ENCODE results near the gene MYO7B. TPM values are rescaled to one million over a fixed set of nuclear protein-coding genes. Genes with fewer than 3 reads are reported as not detected.
A peak's percentile ranks its signal among the peaks of the same experiment; 100 is the strongest.

Gene MYO7B
- total RNA-seq, 2 experiments from 2014 or later, result 0.26 TPM; not detected in 1

GRCh38 chr2:127674241-127675209 lies 139.0 kb downstream of the MYO7B start:
- CTCF ChIA-PET, result no interaction called here
- no peaks in the 10 kb centered on the region for H3K36me3 Mint-ChIP-seq
- peak overlapping the region; percentile 9 for H3K4me3 Mint-ChIP-seq
- H3K27me3 Mint-ChIP-seq, result peaks cover 71% of the 10 kb centered on the region
- H3K9me3 Mint-ChIP-seq (ENCODE audit: low read depth), result no peaks in the 10 kb centered on the region
- no peak overlapping the region for H3K27ac Mint-ChIP-seq
- H3K4me1 Mint-ChIP-seq, result peaks cover 6% of the 10 kb centered on the region
- no peak for DNase-seq
- ATAC-seq, result peak; percentile 50

GRCh38 chr2:127675331-127676261 lies 140.1 kb downstream of the MYO7B start, which contains the start of gene LIMS2:
TSS of gene LIMS2 (minus strand) at chr2:127675530. CDS start at chr2:127675024, 506 bp downstream.
- Mint-ChIP-seq H3K4me3 (peak within 1 kb of the TSS; percentile 9), H3K27me3 (peaks cover 62% of the 10 kb centered on the region), H3K9me3 (ENCODE audit: low read depth) (no peaks in the 10 kb centered on the region), H3K36me3 (no peaks in the 10 kb centered on the region), H3K4me1 (peaks cover 6% of the 10 kb centered on the region), H3K27ac (no peak within 1 kb of the TSS)
- DNase-seq (no peak), ATAC-seq (no peak)
- CTCF ChIA-PET, result interaction anchor here (1.2 kb wide), 1 partner anchor 84 kb away, joined by 3 read pairs; no protein-coding TSS in a partner anchor

- CTCF ChIA-PET, result interaction anchor here (1.2 kb wide), 2 partner anchors 27 to 85 kb away, joined by 3 read pairs; no protein-coding TSS in a partner anchor
Measured at GRCh38 chr2:127676906-127677305, 141.4 kb downstream of the MYO7B start.

GRCh38 chr2:127678531-127678930 lies 143.0 kb downstream of the MYO7B start:
- H3K9me3 Mint-ChIP-seq (ENCODE audit: low read depth), result no peaks in the 10 kb centered on the region
- no peak overlapping the region for H3K4me3 Mint-ChIP-seq
- CTCF ChIA-PET, result no interaction called here
- ATAC-seq, result no peak
- no peaks in the 10 kb centered on the region for H3K36me3 Mint-ChIP-seq
- DNase-seq, result no peak
- peaks cover 55% of the 10 kb centered on the region for H3K27me3 Mint-ChIP-seq
- no peak overlapping the region for H3K27ac Mint-ChIP-seq
- H3K4me1 Mint-ChIP-seq, result peaks cover 6% of the 10 kb centered on the region

More at GRCh38 chr2:127676906-127677305, 141.4 kb downstream of the MYO7B start:
- H3K4me1 Mint-ChIP-seq, result peaks cover 6% of the 10 kb centered on the region
- ATAC-seq (no peak), DNase-seq (no peak)
- H3K9me3 Mint-ChIP-seq (ENCODE audit: low read depth), result no peaks in the 10 kb centered on the region
- no peaks in the 10 kb centered on the region for H3K36me3 Mint-ChIP-seq
- no peak overlapping the region for H3K27ac Mint-ChIP-seq
- H3K4me3 Mint-ChIP-seq, result no peak overlapping the region
- peaks cover 65% of the 10 kb centered on the region for H3K27me3 Mint-ChIP-seq

- Mint-ChIP-seq H3K27me3 (peaks cover 54% of the 10 kb centered on the region), H3K4me1 (peaks cover 6% of the 10 kb centered on the region), H3K27ac (no peak overlapping the region), H3K9me3 (ENCODE audit: low read depth) (no peaks in the 10 kb centered on the region), H3K4me3 (no peak overlapping the region), H3K36me3 (no peaks in the 10 kb centered on the region)
- ATAC-seq (no peak), DNase-seq (no peak)
- CTCF ChIA-PET, result no interaction called here
Measured at GRCh38 chr2:127678991-127679390, 143.5 kb downstream of the MYO7B start.

- H3K9me3 Mint-ChIP-seq (ENCODE audit: low read depth), result no peaks in the 10 kb centered on the region
- no peak overlapping the region for H3K4me3 Mint-ChIP-seq
- CTCF ChIA-PET, result no interaction called here
- ATAC-seq, result no peak
- H3K27me3 Mint-ChIP-seq, result peaks cover 47% of the 10 kb centered on the region
- H3K27ac Mint-ChIP-seq, result no peak overlapping the region
- no peaks in the 10 kb centered on the region for H3K36me3 Mint-ChIP-seq
- peaks cover 2% of the 10 kb centered on the region for H3K4me1 Mint-ChIP-seq
- no peak for DNase-seq
Measured at GRCh38 chr2:127679680-127680361, 144.3 kb downstream of the MYO7B start.

- CTCF ChIA-PET, result no interaction called here
- Mint-ChIP-seq H3K27ac (no peak overlapping the region), H3K27me3 (peaks cover 49% of the 10 kb centered on the region), H3K9me3 (ENCODE audit: low read depth) (no peaks in the 10 kb centered on the region), H3K4me3 (no peak overlapping the region), H3K4me1 (peaks cover 2% of the 10 kb centered on the region), H3K36me3 (no peaks in the 10 kb centered on the region)
- DNase-seq (no peak), ATAC-seq (no peak)
Measured at GRCh38 chr2:127680706-127681287, 145.3 kb downstream of the MYO7B start.

- Mint-ChIP-seq H3K36me3 (no peaks in the 10 kb centered on the region), H3K27ac (no peak overlapping the region), H3K4me1 (no peaks in the 10 kb centered on the region), H3K9me3 (ENCODE audit: low read depth) (no peaks in the 10 kb centered on the region), H3K27me3 (peaks cover 45% of the 10 kb centered on the region), H3K4me3 (no peak overlapping the region)
- no peak for ATAC-seq
- CTCF ChIA-PET, result no interaction called here
- DNase-seq, result no peak
Measured at GRCh38 chr2:127681288-127681804, 145.9 kb downstream of the MYO7B start.

GRCh38 chr2:127681976-127682857 lies 146.7 kb downstream of the MYO7B start:
- Mint-ChIP-seq H3K9me3 (ENCODE audit: low read depth) (no peaks in the 10 kb centered on the region), H3K27ac (no peak overlapping the region), H3K4me3 (no peak overlapping the region), H3K36me3 (no peaks in the 10 kb centered on the region), H3K27me3 (peaks cover 42% of the 10 kb centered on the region), H3K4me1 (no peaks in the 10 kb centered on the region)
- CTCF ChIA-PET, result interaction anchor here (1.3 kb wide), 1 partner anchor 91 kb away, joined by 3 read pairs; no protein-coding TSS in a partner anchor
- DNase-seq (no peak), ATAC-seq (no peak)

GRCh38 chr2:127683056-127683455 lies 147.6 kb downstream of the MYO7B start:
- H3K27ac Mint-ChIP-seq, result no peak overlapping the region
- H3K9me3 Mint-ChIP-seq (ENCODE audit: low read depth), result no peaks in the 10 kb centered on the region
- no peak overlapping the region for H3K4me3 Mint-ChIP-seq
- CTCF ChIA-PET, result interaction anchor here (1.3 kb wide), 1 partner anchor 92 kb away, joined by 3 read pairs; no protein-coding TSS in a partner anchor
- H3K27me3 Mint-ChIP-seq, result peaks cover 36% of the 10 kb centered on the region
- H3K36me3 Mint-ChIP-seq, result no peaks in the 10 kb centered on the region
- no peaks in the 10 kb centered on the region for H3K4me1 Mint-ChIP-seq
- DNase-seq (no peak), ATAC-seq (no peak)

- Mint-ChIP-seq H3K4me3 (no peak overlapping the region), H3K27ac (no peak overlapping the region), H3K4me1 (no peaks in the 10 kb centered on the region), H3K9me3 (ENCODE audit: low read depth) (no peaks in the 10 kb centered on the region), H3K36me3 (no peaks in the 10 kb centered on the region), H3K27me3 (peaks cover 32% of the 10 kb centered on the region)
- ATAC-seq, result no peak
- CTCF ChIA-PET, result no interaction called here
- DNase-seq, result no peak
Measured at GRCh38 chr2:127683757-127684156, 148.3 kb downstream of the MYO7B start.
